Activated T-cell treated with anti-CD3 and anti-CD28 coated beads, Interleukin-2, amount 50 U/mL, for 48 hours (primary cell): ENCODE results near the gene XPNPEP2.

Experiments
- DNase-seq, 2 experiments: peaks; one replicate each; pipeline ENCODE4 v3.0.0-alpha.2; 2020

Gene XPNPEP2

DNA sequence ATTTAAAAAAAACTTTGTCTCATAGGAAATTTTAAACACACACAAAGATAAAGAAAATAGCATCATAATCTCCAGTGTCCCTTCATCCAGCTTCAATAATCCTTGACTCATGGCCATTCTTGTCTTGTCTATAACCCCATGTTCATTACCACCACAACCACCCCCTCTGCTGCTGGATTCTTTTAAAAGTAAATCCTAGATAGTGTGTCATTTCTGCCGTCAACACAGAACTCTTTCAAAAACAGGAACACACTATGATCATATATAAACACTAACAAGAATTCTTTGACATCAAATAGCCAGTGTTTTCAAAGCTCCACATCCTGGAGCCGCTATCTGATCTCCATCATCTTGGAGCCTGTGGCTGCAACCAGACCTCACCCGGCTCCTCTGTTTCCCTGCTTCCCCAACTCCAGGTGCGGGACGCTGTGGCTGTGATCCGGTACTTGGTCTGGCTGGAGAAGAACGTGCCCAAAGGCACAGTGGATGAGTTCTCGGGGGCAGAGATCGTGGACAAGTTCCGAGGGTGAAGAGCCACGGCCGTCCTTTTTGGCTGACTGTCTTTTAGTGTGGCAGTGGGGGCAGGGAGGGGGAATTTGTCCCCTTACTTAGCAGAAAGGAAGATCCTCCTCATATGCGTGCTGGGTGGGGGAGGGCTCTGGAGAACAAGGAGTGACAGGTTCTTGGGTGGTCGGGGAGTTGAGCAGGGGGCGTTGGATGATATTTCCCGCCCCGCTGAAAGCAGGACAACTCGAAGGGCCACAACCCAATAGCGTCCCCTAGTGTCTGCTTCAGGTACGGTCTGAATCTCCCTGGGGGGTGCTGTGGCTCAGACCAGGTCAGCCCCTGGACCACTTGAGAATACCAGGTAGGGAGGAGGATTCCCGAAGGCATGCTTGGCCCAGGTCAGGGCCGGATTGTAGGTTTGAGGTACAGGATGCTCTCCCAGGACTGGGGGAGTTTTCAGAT, 15.6 kb downstream of the XPNPEP2 start:
- no peak for DNase-seq

DNA sequence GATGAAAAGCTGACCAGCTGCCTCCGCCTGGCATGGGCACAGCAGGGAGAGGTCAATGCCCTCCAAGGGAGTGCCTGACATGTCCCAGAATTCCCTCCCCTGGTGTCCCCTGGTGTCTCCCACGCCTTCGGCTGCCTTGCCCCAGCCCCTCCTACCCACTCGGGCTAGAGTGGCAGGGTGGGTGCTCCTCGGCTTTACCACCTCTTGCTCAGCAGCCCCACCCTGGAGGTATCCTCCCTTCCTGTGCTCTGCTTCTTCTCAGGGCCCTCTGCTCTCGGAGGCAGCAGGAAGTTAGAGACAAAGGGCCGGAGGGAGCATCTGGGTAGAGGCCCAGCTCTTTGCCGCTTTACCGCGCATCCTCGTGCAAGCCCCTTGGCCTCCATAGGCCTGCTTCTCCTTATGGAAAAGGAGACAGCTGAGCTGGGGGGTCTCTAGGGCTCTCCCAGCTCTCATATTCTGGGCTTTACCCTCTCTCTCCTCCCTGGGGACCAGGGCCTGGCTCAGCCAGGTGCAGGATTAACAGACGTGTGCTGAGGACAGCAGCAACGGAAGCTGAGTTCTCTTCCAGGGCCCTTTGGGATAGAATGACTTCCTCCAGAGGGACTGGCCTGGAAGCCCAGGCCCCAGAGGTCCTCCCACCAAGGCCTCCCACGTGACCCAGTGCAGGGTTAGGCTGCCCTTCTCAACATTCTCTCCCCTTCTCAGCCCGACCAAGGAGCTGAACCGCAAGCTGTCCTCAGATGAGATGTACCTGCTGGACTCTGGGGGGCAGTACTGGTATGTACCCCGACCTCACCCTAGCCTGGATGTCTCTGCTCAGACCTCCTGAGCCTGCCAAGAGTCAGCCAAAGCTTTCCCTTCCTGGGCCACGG, 17.2 kb downstream of the XPNPEP2 start:
- DNase-seq: peak in 1 of 2 experiments; percentile 49

DNA sequence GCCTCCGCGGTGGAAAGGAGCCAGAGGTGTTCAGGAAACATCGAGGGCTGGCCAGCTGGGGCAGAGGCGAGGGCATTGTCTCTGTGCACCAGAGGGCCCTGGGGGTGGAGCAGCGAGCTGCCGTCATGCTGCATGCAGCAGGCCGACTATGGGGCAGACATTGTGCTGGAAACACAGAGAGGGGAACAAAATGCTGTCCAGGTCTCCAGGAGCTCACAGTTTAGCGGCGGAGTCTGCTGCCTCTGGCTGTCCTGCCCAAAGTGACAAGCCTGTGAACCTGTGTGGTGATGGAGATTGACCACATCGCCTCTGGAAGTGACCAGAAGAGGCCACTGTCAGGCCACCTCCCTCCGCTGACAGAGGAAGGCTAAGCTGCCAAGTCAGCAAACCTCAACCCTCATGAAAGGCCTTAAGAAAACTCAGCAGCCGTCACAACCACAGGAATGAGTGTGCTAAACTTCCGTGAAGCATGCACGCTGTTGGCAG, 20.8 kb downstream of the XPNPEP2 start:
- peak; percentile 67 to 73 for DNase-seq

DNA sequence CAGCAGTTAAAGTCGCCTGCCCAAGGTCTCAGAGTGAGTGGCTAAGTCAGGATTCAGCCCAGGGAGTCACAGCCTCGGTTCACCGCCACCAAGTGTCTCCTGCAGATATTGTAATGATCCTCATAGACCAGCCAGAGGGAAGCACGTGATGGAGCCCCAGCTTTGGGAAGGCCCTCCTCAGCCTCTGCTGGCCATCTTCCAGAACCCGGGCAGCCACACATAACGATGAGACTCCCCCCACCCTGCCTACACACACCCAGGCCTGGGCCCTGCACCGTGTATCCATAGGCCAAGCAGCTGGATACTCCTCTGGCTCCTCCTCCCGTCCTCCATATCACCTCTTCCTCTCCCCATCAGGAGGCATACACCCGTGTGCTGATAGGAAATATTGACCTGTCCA, 21.4 kb downstream of the XPNPEP2 start:
- DNase-seq: no peak

DNA sequence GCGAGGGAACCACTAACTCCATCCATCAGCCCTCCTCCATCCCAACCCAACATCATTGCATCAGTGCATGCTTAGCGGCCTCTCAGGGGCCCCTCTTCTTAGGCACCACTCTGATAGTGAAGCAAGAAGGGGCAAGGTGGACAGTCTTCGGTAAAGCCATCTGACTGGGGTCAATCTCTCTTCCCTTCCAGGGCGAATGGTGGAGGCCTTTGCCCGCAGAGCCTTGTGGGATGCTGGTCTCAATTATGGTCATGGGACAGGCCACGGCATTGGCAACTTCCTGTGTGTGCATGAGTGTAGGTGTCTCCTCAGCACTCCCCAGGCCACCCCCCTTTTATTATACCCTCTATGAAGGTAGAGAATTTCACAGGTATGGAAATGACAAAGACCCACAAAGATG, 22.2 kb downstream of the XPNPEP2 start:
- DNase-seq: no peak

DNA sequence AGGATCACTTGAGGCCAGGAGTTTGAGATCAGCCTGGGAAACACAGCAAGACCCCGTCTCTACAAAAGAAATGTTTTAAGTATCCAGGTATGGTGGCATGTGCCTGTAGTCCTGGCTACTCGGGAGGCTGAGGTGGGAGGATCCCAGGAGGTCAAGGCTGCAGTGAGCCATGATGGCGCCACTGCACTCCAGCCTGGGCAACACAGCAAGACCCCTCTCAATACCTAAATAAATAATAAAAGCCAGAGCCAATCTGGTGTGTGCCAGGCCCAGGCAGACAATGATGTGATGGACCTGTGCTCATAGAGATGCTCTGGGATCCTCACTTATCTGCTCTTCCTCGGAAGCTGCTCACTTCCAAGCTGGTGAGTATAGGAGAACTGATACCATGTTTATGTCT, 22.8 kb downstream of the XPNPEP2 start:
- DNase-seq: no peak

DNA sequence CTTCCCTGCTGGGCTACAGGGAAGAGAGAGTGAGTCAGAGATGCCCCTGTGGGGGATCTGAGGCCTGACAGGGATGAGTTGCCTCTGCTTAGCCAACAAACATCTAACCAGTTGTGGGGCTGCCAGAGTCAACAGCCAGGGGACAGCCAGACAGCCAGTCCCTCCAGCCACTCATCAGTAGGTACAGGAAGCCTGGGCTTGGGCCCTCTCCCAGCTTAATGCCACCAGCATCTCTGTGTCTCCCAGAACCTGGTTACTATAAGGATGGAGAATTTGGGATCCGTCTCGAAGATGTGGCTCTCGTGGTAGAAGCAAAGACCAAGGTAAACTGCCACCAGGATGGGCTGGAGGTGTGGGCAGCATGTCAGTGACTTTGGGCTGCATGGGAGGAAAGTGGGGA, 23.7 kb downstream of the XPNPEP2 start:
- no peak for DNase-seq

DNA sequence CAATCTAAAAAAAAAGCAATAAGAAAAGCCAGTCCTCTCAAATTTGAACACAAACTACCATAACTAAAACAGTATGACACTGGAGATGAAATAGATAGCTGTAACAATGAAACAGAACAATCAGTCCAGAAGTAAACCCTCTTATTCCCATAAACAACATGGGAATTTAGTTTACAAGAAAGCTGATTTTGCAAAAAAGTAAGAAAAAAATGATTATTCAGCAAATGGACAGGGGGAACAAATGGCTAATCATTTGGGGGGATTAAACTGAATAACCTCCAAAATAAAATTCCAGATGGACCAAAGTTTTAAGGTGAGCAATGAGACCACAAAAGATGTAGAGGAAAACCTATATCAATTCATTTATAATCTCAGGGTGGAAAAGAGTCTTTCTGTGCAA, 24.9 kb downstream of the XPNPEP2 start:
- DNase-seq: no peak

DNA sequence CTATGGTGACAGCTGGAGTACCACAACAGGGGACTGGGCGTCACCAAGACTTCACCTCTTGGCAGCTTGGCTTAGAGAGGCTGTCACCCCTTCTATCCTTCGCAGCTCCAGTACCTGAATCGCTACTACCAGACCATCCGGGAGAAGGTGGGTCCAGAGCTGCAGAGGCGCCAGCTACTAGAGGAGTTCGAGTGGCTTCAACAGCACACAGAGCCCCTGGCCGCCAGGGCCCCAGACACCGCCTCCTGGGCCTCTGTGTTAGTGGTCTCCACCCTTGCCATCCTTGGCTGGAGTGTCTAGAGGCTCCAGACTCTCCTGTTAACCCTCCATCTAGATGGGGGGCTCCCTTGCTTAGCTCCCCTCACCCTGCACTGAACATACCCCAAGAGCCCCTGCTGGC, 29.4 kb downstream of the XPNPEP2 start:
- no peak for DNase-seq

DNA sequence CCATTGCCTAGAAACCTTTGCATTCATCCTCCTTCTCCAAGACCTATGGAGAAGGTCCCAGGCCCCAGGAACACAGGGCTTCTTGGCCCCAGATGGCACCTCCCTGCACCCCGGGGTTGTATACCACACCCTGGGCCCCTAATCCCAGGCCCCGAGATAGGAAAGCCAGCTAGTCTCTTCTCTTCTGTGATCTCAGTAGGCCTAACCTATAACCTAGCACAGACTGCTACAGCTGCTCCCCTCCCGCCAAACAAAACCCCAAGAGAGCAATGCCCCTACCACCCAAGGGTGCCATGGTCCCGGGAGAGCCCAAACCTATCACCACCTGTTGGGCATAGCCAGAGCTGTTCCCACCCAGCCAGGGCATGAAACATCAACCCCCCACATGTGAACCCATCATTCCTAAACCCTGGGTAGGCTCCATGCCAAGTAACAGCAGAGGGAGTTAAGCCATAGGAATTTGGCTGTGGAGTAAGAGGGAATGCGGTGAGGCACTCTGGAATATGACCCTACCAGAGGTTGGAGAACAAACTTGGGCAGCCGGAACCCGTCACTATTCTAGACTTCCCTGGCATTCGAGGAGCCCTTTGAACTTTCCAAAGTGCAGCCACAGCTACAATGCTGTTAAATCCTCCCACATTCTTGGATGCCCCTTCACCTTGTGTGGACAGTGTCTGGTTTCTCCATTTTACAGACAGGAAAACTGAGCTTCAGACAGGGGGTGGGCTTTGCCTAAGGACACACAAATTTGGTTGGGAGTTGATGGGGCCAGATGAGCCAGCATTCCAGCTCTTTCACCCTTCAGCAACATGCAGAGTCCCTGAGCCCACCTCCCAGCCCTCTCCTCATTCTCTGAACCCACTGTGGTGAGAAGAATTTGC, 30.0 kb downstream of the XPNPEP2 start:
- no peak for DNase-seq

DNA sequence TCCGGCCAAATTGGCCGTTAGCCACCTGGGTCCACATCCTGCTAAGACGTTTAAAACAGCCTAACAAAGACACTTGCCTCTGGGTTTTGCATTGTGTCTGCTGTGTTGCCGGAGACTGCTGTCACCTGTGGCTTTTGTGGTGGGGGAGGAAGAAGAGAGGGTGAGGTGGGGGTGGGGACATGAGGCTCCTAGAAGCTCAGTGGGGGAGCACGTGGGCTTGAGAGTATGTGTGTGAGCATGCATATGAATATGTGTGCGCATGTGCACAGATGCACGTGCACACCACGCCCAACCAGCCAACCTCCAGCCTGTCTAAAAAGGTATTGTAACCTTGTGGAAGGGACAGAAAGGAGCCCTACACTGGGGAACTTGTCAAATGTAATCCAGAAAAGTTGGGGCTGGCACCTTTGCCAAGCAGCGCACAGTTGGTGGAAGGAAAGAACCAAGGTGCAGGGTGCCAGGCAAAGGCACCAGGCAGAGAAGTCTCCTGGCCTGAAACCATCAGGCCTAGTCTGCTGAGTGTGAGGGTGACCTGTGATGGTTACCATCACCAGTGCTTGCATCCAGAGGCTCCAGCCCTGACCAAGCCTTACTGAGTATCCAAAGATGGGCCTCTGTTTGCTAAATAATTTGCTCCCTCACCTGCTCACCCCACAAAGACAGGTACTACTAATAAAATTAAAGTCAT, 30.8 kb downstream of the XPNPEP2 start:
- peak in 1 of 2 experiments; percentile 71 for DNase-seq

DNA sequence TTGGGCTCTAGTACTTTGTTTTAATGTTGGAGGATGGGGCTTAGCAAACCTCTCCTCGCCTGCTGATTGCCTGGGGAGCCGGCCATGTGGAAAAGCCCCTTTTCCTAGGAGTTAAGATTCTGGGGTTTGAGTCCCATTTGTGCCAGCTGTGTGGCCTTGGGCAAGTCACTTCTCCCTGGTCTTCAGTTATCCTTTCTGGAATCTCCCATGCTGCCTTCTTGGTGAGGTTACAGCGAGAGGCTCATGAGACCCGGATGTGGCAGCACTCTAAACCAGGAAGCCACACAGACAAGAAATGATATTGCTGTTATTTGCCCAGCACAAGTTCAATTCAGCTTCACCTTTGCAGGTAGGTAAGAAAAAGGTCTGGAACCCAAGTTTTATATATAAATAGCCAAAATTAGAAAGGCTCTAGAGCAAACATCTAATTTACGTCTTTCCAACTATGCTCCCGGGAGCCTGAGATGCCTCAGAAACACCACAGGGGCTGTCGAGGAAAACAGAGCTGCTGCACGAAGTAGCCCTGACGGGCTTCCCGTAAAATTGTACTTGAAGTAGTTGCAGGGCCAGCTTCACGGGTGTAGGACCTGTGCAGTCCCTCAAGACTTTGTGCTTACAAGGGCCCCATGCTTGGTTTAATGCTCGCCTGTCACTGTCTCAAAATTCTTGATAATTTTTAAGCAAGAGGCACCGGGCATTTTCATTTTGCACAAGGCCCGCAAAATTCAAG, 32.7 kb downstream of the XPNPEP2 start:
- DNase-seq: peak in 1 of 2 experiments; percentile 54

DNA sequence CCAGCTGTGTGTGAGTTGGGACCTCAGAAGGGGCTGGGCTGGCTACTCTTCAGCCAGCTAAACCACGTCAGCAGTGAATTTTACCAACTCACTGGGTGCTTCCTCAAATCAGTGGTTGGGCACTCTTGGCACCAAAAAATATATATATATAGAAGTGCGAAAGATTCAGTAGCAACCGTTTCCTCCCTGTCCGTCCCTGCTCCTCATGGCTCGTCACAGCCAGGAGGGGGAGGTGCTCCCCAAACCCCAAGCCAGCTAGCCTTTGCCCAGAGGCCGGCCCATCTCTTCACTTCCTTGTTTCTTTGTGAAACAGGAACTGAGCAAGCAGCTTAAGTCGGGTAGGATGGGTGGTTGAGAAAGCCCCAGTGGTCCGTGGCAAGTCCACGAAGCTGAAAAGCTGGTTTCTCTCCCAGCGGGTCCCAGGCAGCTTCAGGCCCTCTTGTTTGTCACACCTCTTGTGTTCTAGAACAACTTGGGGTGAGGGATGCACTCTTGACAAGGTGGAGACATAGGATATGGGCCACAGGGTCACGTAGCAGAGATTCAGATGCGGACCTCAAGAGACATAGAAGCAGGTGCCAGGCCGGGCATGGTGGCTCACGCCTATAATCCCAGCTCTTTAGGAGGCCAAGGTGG, 34.1 kb downstream of the XPNPEP2 start:
- peak in 1 of 2 experiments; percentile 65 for DNase-seq

DNA sequence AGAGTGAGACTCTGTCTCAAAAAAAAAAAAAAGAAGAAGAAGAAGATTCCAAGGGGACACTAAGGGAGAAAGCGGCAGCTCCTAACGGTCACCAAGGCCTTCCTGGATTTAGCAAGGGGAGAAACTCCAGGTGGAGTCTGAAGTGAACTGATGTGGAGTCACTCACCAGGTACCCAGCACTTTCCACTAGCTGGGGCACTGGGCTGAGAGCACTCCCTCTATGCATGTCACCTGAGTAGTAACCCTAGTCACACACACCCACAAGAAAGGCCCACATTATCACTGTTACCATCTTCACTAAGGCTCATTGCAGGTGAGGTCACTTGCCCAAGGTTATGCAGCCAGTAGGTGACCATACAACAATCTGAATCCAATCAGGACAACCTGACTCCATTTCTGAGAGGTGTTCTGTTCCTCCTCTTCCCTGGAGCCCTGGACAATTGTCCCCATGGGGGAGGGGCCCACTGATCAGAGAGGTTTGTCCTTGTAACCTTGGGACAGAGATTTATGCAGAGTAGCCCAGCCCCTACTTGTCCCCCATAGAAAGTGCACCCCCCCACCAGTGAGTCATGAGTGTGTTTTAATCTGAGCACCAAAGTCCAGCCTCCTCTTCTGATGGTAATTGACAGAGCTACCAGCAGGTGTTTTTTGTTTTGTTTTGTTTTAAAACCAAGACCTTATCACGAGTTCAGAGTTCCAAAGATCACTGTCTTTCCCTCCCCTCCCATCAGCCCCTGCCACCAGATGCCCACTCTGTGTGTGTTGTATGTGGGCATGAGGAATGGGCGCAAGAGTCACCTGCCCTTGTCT, 35.1 kb downstream of the XPNPEP2 start:
- peak in 1 of 2 experiments; percentile 32 for DNase-seq

DNA sequence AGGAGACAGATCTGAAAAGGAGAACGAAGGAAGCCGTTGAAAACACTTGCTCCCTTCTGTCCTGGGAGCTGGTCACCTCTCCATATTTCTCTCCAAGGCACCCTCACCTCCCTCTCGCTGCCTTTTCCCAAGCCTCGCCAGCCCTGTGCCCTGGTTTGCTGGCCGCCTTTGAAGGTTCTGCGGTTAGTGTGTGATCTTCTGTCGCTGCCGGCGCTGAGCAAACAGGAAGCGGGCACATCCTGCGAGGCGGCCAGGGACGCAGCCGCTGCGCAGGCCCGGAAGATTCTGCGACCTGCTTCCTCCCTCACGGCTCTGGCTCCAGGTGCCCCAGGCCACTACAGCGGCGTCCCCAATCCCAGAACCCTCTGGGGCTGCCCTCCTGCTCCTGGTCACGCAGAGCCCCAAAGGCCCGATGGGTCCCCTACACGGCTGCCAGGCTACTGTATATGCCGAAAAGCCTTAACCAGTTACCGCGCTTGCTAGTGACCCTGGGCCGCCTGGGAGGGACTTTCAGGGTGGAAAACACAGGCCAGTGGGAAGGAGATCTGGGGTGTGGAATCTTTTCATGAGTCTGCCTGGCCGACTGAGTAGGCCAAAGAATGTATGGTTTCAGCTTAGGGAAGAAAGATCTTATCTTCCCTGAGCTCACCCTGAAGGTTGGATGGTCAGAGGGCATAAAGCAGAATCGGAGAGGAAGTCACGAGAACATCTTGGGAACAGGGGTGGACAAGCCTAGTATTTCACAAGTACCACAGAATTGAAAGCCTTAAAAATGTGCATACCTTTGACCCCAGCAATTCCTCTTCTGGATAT, 38.6 kb downstream of the XPNPEP2 start:
- peak; percentile 79 to 82 for DNase-seq

DNA sequence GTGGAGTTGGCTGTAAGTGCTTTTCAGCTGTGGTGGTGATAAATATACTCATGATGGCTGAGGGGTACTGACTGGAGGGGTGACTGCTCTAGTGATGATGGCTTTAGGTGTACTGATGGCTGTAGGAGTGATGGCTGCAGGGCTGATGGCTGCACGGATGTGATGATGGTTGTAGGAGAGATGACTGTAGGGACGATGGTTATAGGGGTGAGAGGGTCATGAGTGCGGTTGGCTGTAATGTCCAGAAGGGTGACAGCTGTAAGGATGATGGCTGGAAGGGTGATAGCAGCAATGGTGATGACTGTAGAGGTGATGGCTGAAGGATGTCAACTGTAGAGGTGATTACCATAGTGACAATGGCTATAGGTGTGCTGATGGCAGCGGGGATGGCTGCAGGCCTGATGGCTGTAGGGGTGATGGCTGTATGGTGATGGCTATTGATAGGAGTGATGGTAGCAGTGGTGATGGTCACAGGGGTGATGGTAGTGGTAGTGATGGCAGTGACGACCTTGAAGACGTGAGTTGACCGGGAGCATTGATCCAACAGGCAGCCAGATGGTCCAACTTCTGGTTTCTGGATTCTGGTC, 40.4 kb downstream of the XPNPEP2 start:
- DNase-seq: no peak

DNA sequence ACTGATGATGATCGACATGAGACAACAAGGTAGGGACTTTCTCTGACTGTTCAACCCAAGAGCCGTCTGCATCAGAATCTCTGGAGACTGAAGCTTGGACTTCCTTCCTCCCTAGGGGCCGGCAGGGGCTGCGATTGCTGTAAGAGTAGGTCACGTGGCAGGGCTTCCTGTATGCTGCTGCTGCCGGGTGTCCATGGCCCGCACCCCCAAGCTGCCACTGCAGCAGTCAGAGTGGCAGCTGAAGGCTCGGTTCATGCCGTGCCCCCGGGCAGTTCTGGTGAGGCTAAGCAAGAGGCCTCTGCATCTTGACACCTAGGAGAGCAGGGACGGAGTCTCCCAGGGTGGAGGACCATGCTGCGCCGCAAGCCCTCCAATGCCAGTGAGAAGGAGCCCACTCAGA, 41.0 kb downstream of the XPNPEP2 start, which contains the start of gene SASH3:
Gene SASH3, plus strand, starts transcription at position 203 of the 400 bp plus-strand sequence. Its CDS starts 149 bp downstream, at position 352.
- peak in 1 of 2 experiments; percentile 70 for DNase-seq

DNA sequence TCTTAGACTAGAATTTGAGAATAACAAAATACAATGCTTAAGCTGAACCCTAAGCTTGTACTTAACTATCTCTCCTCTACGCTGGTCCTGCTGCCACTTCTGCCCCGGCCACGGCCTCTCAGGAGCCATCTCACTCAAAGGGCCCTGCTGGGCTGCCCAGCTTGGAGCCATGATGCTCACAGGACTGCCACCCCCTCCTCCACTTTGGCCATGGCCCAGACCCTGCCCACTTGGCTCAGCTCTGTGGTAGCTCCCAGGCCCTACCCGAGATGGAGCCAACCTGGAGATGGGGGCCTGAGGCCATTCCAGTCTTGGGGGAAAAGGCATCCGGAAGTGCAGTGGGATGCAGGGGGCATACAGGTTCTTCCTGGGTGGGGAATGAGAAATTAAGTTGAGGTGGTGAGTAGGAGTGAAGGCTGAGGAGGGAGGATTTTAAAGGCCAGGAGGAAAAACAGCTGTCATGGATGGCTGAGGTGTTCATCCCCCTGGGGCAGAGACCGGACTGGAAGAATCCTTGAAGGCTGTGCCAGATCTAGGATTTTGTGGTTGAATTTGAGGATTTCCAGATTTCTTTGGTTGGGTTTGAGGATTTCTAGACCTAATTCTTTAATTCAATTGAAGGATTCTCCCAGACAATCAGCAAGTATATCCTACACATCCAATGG, 41.8 kb downstream of the XPNPEP2 start:
- peak in 1 of 2 experiments; percentile 39 for DNase-seq
